Measurements from ENCODE around the gene REEP1. TPM values are rescaled to one million over a fixed set of nuclear protein-coding genes. Genes with fewer than 3 reads are reported as not detected.

Gene REEP1
- total and polyA plus RNA-seq, 9 of the 15 experiments (the other 6 are each of a cell fraction or from before 2014, with no cell fraction given) = 0.11 to 0.67 (median 0.13) TPM

DNA sequence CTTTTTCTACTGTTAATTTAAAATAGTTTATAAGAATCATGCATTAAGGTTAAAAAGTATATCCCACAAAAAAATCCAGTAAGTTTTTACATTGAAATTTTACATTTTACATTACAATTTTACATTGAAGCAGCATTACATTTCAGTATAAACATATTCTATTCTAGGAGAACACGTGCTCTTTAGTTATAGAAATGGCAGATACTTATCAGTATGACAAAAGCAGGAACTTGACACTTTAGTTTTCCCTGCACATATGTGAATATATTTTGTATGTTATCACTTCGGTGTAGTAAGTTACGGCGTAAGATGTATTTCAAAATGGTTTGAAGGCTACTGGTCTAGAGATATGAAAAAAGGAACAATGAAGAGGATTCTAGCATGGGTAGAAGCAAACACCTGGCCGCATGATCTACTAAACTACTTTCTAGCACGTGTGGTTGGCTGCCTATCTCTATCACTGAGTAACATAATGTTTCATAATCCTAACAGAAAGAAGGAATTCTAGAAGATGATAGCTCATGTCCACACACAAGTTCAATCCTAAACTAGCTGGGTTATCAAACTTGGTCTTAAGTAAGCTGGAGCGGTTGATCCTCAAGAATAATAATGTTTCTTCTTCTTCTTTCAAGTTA is 147.5 kb downstream of the REEP1 start:
- intact Hi-C loops (cut with micrococcal nuclease) (loop anchor here (1.0 to 5.0 kb wide), 2 partner anchors 24 to 52 kb away; no protein-coding TSS in a partner anchor), in situ Hi-C loops (cut with MboI) (no loop called here)
- peak overlapping the region; percentile 91 for H3K27ac ChIP-seq (ENCODE audit: extremely low read depth, low read depth, low read length)
- DNase-seq (ENCODE audit: extremely low read depth in 1 of 4, low spot score in 3 of 4) (peak in 3 of 4 experiments; percentile 23 to 47 (median 29)), FAIRE-seq (no peak), ATAC-seq (no peak)
- POLR2A ChIA-PET = interaction anchor here (0.9 to 1.2 kb wide), 3 partner anchors 11 to 30 kb away, joined by 3 to 4 read pairs (median 3); no protein-coding TSS in a partner anchor
- BruUV-seq (replicated peaks) = no TSS peak
- H4K20me1 ChIP-seq (replicated peaks; ENCODE audit: control insufficient read depth, insufficient read depth, low read length) = peaks cover 4% of the 10 kb centered on the region; the same call in 1 of the 2 replicates
- H3K36me3 ChIP-seq (ENCODE audit: control insufficient read depth, insufficient read depth, low read length) = peaks cover 63% of the 10 kb centered on the region
- H3K27me3 ChIP-seq (ENCODE audit: control insufficient read depth in 2 of 2, insufficient read depth in 2 of 2, low read length in 2 of 2) = no peaks in the 10 kb centered on the region
- no peaks in the 10 kb centered on the region for H3K9me1 ChIP-seq (ENCODE audit: control insufficient read depth, insufficient read depth, low read length)
- 6% methylated on average over 7 of the region's 7 CpGs for whole genome bisulfite sequencing (ENCODE audit: insufficient coverage, low coverage, missing lambda C conversion rate)
- H3K4me1 ChIP-seq (replicated peaks in 1 of 2; ENCODE audit: control insufficient read depth in 2 of 2, insufficient read depth in 2 of 2, low read length in 2 of 2) = peaks cover 29 to 79% of the 10 kb centered on the region in 2 experiments
- peak overlapping the region; percentile 66 for H3K4me2 ChIP-seq (ENCODE audit: insufficient read depth, low read length)
- H3K9ac ChIP-seq (ENCODE audit: insufficient read depth in 1 of 2, low read depth in 2 of 2, low read length in 2 of 2) = peak overlapping the region in 1 of 2 experiments; percentile 78; a peak in 2 of 4 replicates
- peak overlapping the region; percentile 38; the same call in 1 of the 2 replicates for H2AFZ ChIP-seq (ENCODE audit: low read depth, low read length)
- H3K4me3 ChIP-seq = peak overlapping the region; percentile 11; the same call in 1 of the 2 replicates
- no peaks in the 10 kb centered on the region for H3K9me3 ChIP-seq (replicated peaks; ENCODE audit: control insufficient read depth, insufficient read depth, low read depth, low read length)
- CTCF ChIA-PET (ENCODE audit: low intra/inter-chr PET ratio) = no interaction called here
- peaks cover 98% of the 10 kb centered on the region for H3K79me2 ChIP-seq (ENCODE audit: control insufficient read depth, insufficient read depth, low read length)
- TF ChIP-seq, protein P1, sequence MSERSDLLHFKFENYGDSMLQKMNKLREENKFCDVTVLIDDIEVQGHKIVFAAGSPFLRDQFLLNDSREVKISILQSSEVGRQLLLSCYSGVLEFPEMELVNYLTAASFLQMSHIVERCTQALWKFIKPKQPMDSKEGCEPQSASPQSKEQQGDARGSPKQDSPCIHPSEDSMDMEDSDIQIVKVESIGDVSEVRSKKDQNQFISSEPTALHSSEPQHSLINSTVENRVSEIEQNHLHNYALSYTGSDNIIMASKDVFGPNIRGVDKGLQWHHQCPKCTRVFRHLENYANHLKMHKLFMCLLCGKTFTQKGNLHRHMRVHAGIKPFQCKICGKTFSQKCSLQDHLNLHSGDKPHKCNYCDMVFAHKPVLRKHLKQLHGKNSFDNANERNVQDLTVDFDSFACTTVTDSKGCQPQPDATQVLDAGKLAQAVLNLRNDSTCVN (CRISPR knock-in tag; IDR thresholded peaks at IDR 0.05) = no peak
- TF ChIP-seq, protein P2, sequence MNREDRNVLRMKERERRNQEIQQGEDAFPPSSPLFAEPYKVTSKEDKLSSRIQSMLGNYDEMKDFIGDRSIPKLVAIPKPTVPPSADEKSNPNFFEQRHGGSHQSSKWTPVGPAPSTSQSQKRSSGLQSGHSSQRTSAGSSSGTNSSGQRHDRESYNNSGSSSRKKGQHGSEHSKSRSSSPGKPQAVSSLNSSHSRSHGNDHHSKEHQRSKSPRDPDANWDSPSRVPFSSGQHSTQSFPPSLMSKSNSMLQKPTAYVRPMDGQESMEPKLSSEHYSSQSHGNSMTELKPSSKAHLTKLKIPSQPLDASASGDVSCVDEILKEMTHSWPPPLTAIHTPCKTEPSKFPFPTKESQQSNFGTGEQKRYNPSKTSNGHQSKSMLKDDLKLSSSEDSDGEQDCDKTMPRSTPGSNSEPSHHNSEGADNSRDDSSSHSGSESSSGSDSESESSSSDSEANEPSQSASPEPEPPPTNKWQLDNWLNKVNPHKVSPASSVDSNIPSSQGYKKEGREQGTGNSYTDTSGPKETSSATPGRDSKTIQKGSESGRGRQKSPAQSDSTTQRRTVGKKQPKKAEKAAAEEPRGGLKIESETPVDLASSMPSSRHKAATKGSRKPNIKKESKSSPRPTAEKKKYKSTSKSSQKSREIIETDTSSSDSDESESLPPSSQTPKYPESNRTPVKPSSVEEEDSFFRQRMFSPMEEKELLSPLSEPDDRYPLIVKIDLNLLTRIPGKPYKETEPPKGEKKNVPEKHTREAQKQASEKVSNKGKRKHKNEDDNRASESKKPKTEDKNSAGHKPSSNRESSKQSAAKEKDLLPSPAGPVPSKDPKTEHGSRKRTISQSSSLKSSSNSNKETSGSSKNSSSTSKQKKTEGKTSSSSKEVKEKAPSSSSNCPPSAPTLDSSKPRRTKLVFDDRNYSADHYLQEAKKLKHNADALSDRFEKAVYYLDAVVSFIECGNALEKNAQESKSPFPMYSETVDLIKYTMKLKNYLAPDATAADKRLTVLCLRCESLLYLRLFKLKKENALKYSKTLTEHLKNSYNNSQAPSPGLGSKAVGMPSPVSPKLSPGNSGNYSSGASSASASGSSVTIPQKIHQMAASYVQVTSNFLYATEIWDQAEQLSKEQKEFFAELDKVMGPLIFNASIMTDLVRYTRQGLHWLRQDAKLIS (CRISPR knock-in tag; IDR thresholded peaks at IDR 0.05) = no peak
- TF ChIP-seq ZEB2 (IDR thresholded peaks at IDR 0.05) (0 out of 2 replicates have a peak, but pooled peaks have one; percentile 28), KDM1A (IDR thresholded peaks at IDR 0.05) (no peak), NELFE (IDR thresholded peaks at IDR 0.05; ENCODE audit: insufficient read depth, insufficient read length) (no peak), ARID2 (IDR thresholded peaks at IDR 0.05) (no peak), LEF1 (IDR thresholded peaks at IDR 0.05) (no peak), RAD51 (IDR thresholded peaks at IDR 0.05; ENCODE audit: borderline replicate concordance, low read depth) (no peak)
- TF ChIP-seq, protein P3, sequence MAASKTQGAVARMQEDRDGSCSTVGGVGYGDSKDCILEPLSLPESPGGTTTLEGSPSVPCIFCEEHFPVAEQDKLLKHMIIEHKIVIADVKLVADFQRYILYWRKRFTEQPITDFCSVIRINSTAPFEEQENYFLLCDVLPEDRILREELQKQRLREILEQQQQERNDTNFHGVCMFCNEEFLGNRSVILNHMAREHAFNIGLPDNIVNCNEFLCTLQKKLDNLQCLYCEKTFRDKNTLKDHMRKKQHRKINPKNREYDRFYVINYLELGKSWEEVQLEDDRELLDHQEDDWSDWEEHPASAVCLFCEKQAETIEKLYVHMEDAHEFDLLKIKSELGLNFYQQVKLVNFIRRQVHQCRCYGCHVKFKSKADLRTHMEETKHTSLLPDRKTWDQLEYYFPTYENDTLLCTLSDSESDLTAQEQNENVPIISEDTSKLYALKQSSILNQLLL (CRISPR knock-in tag; IDR thresholded peaks at IDR 0.05; ENCODE audit: borderline replicate concordance) = no peak
- TF ChIP-seq, protein P4, sequence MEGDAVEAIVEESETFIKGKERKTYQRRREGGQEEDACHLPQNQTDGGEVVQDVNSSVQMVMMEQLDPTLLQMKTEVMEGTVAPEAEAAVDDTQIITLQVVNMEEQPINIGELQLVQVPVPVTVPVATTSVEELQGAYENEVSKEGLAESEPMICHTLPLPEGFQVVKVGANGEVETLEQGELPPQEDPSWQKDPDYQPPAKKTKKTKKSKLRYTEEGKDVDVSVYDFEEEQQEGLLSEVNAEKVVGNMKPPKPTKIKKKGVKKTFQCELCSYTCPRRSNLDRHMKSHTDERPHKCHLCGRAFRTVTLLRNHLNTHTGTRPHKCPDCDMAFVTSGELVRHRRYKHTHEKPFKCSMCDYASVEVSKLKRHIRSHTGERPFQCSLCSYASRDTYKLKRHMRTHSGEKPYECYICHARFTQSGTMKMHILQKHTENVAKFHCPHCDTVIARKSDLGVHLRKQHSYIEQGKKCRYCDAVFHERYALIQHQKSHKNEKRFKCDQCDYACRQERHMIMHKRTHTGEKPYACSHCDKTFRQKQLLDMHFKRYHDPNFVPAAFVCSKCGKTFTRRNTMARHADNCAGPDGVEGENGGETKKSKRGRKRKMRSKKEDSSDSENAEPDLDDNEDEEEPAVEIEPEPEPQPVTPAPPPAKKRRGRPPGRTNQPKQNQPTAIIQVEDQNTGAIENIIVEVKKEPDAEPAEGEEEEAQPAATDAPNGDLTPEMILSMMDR (IDR thresholded peaks at IDR 0.05 in 2 of 3, conservative IDR thresholded peaks at IDR 0.05 in 1 of 3; ENCODE audit: insufficient read depth in 2 of 3, low read depth in 1 of 3, low read length in 3 of 3) = no peak
- TF ChIP-seq, protein P5, sequence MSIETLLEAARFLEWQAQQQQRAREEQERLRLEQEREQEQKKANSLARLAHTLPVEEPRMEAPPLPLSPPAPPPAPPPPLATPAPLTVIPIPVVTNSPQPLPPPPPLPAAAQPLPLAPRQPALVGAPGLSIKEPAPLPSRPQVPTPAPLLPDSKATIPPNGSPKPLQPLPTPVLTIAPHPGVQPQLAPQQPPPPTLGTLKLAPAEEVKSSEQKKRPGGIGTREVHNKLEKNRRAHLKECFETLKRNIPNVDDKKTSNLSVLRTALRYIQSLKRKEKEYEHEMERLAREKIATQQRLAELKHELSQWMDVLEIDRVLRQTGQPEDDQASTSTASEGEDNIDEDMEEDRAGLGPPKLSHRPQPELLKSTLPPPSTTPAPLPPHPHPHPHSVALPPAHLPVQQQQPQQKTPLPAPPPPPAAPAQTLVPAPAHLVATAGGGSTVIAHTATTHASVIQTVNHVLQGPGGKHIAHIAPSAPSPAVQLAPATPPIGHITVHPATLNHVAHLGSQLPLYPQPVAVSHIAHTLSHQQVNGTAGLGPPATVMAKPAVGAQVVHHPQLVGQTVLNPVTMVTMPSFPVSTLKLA (conservative IDR thresholded peaks at IDR 0.05) = peak; percentile 79 to 85
